HG03103 (cell line): Measurements from ENCODE around the gene NSMF.

ENCODE experiments used
- ATAC-seq: cut with Tn5 transposase; IDR thresholded peaks from one replicate; pipeline ENCODE4 v1.9.1; 2021; ENCODE audit warnings: low read depth; ENCODE audit not compliant: unreplicated experiment

Gene NSMF

DNA sequence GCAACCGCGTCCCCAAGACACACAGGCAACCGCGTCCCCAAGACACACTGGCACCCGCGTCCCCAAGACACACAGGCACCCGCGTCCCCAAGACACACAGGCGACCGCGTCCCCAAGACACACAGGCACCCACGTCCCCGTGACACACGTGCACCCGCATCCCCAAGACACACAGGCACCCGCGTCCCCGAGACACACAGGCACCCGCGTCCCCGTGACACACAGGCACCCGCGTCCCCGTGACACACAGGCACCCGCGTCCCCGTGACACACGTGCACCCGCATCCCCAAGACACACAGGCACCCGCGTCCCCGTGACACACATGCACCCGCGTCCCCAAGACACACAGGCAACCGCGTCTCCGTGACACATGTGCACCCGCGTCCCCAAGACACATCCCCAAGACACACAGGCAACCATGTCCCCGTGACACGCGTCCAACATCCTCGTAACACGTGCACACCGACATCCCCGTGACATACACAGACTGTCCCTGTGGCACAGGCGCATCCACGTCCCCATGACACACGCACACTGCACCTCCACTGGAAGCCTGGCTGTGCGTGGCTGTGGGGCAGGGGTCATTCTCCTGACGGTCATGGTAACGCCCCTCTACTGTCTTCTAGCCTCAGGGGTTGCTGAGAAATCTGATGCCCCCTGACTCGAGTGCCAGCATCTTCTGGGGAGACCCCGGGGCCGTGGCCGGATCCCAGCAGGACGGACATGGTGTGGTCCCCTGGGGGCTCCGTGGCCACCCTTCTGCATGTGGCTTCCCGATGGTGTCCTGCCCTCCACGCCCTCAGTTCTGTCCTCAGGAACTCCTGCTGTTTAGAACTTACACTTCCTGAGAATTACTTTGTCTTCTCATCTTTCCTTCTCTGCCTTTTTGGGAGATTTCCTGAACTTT lies 60.3 kb downstream of the NSMF start:
- ATAC-seq: no peak

DNA sequence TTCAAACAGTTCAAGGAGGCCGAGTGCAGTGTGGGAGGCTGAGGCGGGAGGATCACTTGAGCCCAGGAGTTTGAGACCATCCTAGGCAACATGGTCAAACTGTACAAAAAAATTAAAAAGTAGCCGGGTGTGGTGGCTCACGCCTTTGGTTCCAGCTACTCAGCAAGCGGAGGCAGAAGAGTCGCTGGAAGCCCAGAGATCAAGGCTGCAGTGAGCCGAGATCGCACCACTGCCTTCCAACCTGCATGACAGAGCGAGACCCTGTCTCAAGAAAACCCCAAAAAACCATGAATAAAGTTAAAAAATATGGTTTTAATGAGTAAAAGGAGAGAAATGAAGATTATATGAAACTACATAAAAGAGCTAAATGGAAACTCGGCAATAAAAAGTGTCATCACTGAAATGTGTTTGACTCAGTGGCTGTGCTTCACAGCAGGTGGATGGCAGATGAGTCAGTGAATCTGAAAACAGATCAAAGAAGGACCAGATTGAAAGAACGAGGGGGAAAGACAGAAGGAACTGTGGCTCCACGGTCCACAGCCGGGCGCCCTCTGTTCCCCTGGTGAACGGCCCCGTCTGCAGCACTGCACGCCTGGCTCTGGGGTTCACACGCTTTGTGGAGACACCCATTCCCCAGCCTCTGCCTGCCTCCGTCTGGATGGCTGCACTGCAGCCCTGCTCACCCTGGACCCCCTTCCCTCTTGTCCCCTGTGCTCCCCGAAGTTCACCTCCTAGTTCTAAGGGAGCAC lies 61.3 kb downstream of the NSMF start:
- no peak for ATAC-seq
